GM23338 (cell line): ENCODE results near the gene DIO3. TPM values are rescaled to one million over a fixed set of nuclear protein-coding genes. Genes with fewer than 3 reads are reported as not detected.
A peak's percentile ranks its signal among the peaks of the same experiment; 100 is the strongest.

Source experiments
- ATAC-seq: fragments of 200-7000 bp; cut with Tn5 transposase; 3 replicates; pipeline ENCODE4 v1.9.1; 2020
- DNase-seq: peaks from one replicate; pipeline ENCODE4 v3.0.0-alpha.2; 2015; ENCODE audit warnings: low spot score
- H2AFZ ChIP-seq: fragments of 200-600 bp; sonication (generic); 2 replicates; pipeline ENCODE4 v1.8.0; 2016; ENCODE audit warnings: antibody characterized with exemption, mild to moderate bottlenecking, moderate library complexity
- H3F3A ChIP-seq: fragments of 200-600 bp; sonication (generic); replicated peaks from 2 replicates; pipeline ENCODE4 v1.8.0; 2017; ENCODE audit warnings: antibody characterized with exemption, mixed run types, low read depth
- H3K27ac ChIP-seq: fragments of 200-600 bp; sonication (generic); 2 replicates; pipeline ENCODE4 v1.6.1; 2016; ENCODE audit warnings: low read depth
- H3K27me3 ChIP-seq: fragments of 200-600 bp; sonication (generic); 2 replicates; pipeline ENCODE4 v1.8.0; 2016; ENCODE audit warnings: mild to moderate bottlenecking, mixed run types, moderate library complexity; ENCODE audit not compliant: insufficient read depth
- H3K36me3 ChIP-seq: fragments of 200-600 bp; sonication (generic); 2 replicates; pipeline ENCODE4 v1.8.0; 2016; ENCODE audit warnings: mild to moderate bottlenecking; ENCODE audit not compliant: insufficient read depth
- H3K4me1 ChIP-seq: fragments of 200-600 bp; sonication (generic); 2 replicates; pipeline ENCODE4 v1.8.0; 2016; ENCODE audit warnings: mild to moderate bottlenecking, moderate library complexity; ENCODE audit not compliant: insufficient read depth
- H3K4me2 ChIP-seq: fragments of 200-600 bp; sonication (generic); 2 replicates; pipeline ENCODE4 v1.7.1; 2017; ENCODE audit warnings: mixed run types
- H3K4me3 ChIP-seq: fragments of 200-600 bp; sonication (generic); 2 replicates; pipeline ENCODE4 v1.6.1; 2016; ENCODE audit warnings: mixed run types
- H3K79me2 ChIP-seq: fragments of 200-600 bp; sonication (generic); replicated peaks from 2 replicates; pipeline ENCODE4 v1.8.0; 2017; ENCODE audit warnings: mild to moderate bottlenecking; ENCODE audit not compliant: insufficient read depth
- H3K9me2 ChIP-seq: fragments of 200-600 bp; sonication (generic); 2 replicates; pipeline ENCODE4 v1.8.0; 2017; ENCODE audit not compliant: insufficient read depth
- H4K20me1 ChIP-seq: fragments of 200-600 bp; sonication (generic); replicated peaks from 2 replicates; pipeline ENCODE4 v1.8.0; 2017; ENCODE audit warnings: mild to moderate bottlenecking; ENCODE audit not compliant: insufficient read depth
- H3K27ac Mint-ChIP-seq: 2 replicates; pipeline ENCODE4 v1.8.0; 2020; ENCODE audit warnings: inconsistent platforms, mild to moderate bottlenecking, moderate library complexity, mixed read lengths
- H3K27me3 Mint-ChIP-seq: 3 replicates; pipeline ENCODE4 v1.8.0; 2022; ENCODE audit warnings: low read depth, mild to moderate bottlenecking, moderate library complexity, mixed read lengths, inconsistent platforms; ENCODE audit not compliant: insufficient read depth, poor library complexity
- H3K36me3 Mint-ChIP-seq: 3 replicates; pipeline ENCODE4 v1.8.0; 2021; ENCODE audit warnings: low read depth, mild to moderate bottlenecking, inconsistent platforms, moderate library complexity, mixed read lengths
- H3K4me1 Mint-ChIP-seq: 3 replicates; pipeline ENCODE4 v1.8.0; 2020; ENCODE audit warnings: mild to moderate bottlenecking, inconsistent platforms, mixed read lengths
- H3K4me3 Mint-ChIP-seq: 3 replicates; pipeline ENCODE4 v1.8.0; 2021; ENCODE audit warnings: moderate library complexity, mild to moderate bottlenecking, inconsistent platforms, mixed read lengths
- H3K9me3 Mint-ChIP-seq: 3 replicates; pipeline ENCODE4 v1.8.0; 2020; ENCODE audit warnings: moderate library complexity, mild to moderate bottlenecking, inconsistent platforms, mixed read lengths
- CTCF ChIP-seq, 2 experiments: fragments of 200-600 bp in 1 of 2; sonication (generic) in 1 of 2; conservative IDR thresholded peaks; 2 replicates each; pipeline versions ENCODE4 v1.5.1 to v1.6.1; 2016 to 2017; ENCODE audit warnings: antibody characterized with exemption in 2 of 2, low read depth in 2 of 2, mild to moderate bottlenecking in 2 of 2, moderate library complexity in 1 of 2
- ETS1 ChIP-seq: IDR thresholded peaks from 2 replicates; pipeline ENCODE4 v1.6.1; 2016; ENCODE audit warnings: antibody characterized with exemption
- EZH2 ChIP-seq: fragments of 200-600 bp; sonication (generic); IDR thresholded peaks from one replicate; pipeline ENCODE4 v1.8.0; 2017; ENCODE audit warnings: antibody characterized with exemption, mild to moderate bottlenecking, low read depth; ENCODE audit not compliant: unreplicated experiment
- EZH2phosphoT487 ChIP-seq: fragments of 200-600 bp; sonication (generic); IDR thresholded peaks from one replicate; pipeline ENCODE4 v1.8.1; 2018; ENCODE audit warnings: antibody characterized with exemption; ENCODE audit not compliant: unreplicated experiment
- JUNB ChIP-seq: IDR thresholded peaks from one replicate; pipeline ENCODE4 v1.6.1; 2016; ENCODE audit warnings: antibody characterized with exemption; ENCODE audit not compliant: unreplicated experiment
- REST ChIP-seq: IDR thresholded peaks from one replicate; pipeline ENCODE4 v1.6.1; 2018; ENCODE audit warnings: antibody characterized with exemption; ENCODE audit not compliant: unreplicated experiment
- STAT1 ChIP-seq: IDR thresholded peaks from one replicate; pipeline ENCODE4 v1.6.1; 2016; ENCODE audit warnings: antibody characterized with exemption; ENCODE audit not compliant: unreplicated experiment
- ZNF331 ChIP-seq: fragments of 250-450 bp; sonication (Bioruptor Pico); IDR thresholded peaks from 2 replicates; pipeline ENCODE4 v1.5.0; 2020; ENCODE audit warnings: low read depth, mild to moderate bottlenecking, moderate library complexity
- ZNF462 ChIP-seq: fragments of 250-450 bp; sonication (Bioruptor Pico); IDR thresholded peaks from 2 replicates; pipeline ENCODE4 v1.5.0; 2020; ENCODE audit warnings: mild to moderate bottlenecking, moderate library complexity
- polyA plus RNA-seq: library from polyadenylated mRNA; unstranded; fragments of >200 nt; fragmentation: Nextera tagmentation; extraction: Ambion mirVana; gene quantifications from 2 replicates; pipeline ENCODE4 v1.2.1, GENCODE V29; 2016
- total RNA-seq: library from RNA; depleted of rRNA; stranded (reverse); fragments of >200 nt; shearing (Covaris generic); gene quantifications from 2 replicates; pipeline ENCODE4 v1.2.3, GENCODE V29; 2014

Gene DIO3
- total and polyA plus RNA-seq, 2 experiments from 2014 or later = 0.10 to 0.28 TPM

- TF ChIP-seq STAT1 (no peak), ZNF462 (CRISPR knock-in tag) (no peak), EZH2 (no peak)
These were observed 42.5 kb upstream of the DIO3 start (continued) for GRCh38 chr14:101518611-101519473.

- peak overlapping the region; percentile 72; the same call in 1 of the 2 replicates for H2AFZ ChIP-seq
- TF ChIP-seq STAT1 = no peak
- TF ChIP-seq EZH2phosphoT487 = no peak
- no peak for TF ChIP-seq CTCF (conservative IDR thresholded peaks at IDR 0.05; ENCODE audit: low read depth in 2 of 2)
- no peak for TF ChIP-seq JUNB
- TF ChIP-seq ETS1 = no peak
- no peak for TF ChIP-seq REST
- TF ChIP-seq ZNF331 (CRISPR knock-in tag) = no peak
These were observed 40.4 kb upstream of the DIO3 start for GRCh38 chr14:101520621-101521472.

More at GRCh38 chr14:101520621-101521472, 40.4 kb upstream of the DIO3 start:
- H3K27ac ChIP-seq = no peak overlapping the region
- H3K4me1 Mint-ChIP-seq = peaks cover 4% of the 10 kb centered on the region; the same call in 1 of the 3 replicates
- H3K36me3 Mint-ChIP-seq = no peaks in the 10 kb centered on the region
- H3K4me1 ChIP-seq = no peaks in the 10 kb centered on the region
- H4K20me1 ChIP-seq = no peaks in the 10 kb centered on the region
- H3K27ac Mint-ChIP-seq = no peak overlapping the region
- no peaks in the 10 kb centered on the region for H3K36me3 ChIP-seq
- H3K9me3 Mint-ChIP-seq = peaks cover 9% of the 10 kb centered on the region
- H3K27me3 ChIP-seq = no peaks in the 10 kb centered on the region
- no peak overlapping the region for H3K4me3 ChIP-seq
- H3K4me2 ChIP-seq = no peak overlapping the region
- no peaks in the 10 kb centered on the region for H3F3A ChIP-seq
- H3K9me2 ChIP-seq = no peaks in the 10 kb centered on the region
- H3K4me3 Mint-ChIP-seq = no peak overlapping the region
- no peaks in the 10 kb centered on the region for H3K79me2 ChIP-seq
- ATAC-seq (no peak; the same call in 2 of the 3 replicates), DNase-seq (no peak)
- H3K27me3 Mint-ChIP-seq = peaks cover 9% of the 10 kb centered on the region
